Umbilical cord (tissue), 2 donors: ENCODE results near the gene NOS3. TPM values are rescaled to one million over a fixed set of nuclear protein-coding genes. Genes with fewer than 3 reads are reported as not detected.

ENCODE experiments used
- DNase-seq: peaks from one replicate; pipeline ENCODE4 v3.0.0-alpha.2; 2015; ENCODE audit warnings: low spot score
- total RNA-seq: library from RNA; depleted of rRNA; stranded (reverse); fragments of >200 nt; gene quantifications from one replicate; pipeline ENCODE4 v1.2.3, GENCODE V29; 2014; ENCODE audit warnings: low replicate concordance; ENCODE audit not compliant: insufficient read depth

NOS3 gene
- 4.6 TPM for total RNA-seq

DNA sequence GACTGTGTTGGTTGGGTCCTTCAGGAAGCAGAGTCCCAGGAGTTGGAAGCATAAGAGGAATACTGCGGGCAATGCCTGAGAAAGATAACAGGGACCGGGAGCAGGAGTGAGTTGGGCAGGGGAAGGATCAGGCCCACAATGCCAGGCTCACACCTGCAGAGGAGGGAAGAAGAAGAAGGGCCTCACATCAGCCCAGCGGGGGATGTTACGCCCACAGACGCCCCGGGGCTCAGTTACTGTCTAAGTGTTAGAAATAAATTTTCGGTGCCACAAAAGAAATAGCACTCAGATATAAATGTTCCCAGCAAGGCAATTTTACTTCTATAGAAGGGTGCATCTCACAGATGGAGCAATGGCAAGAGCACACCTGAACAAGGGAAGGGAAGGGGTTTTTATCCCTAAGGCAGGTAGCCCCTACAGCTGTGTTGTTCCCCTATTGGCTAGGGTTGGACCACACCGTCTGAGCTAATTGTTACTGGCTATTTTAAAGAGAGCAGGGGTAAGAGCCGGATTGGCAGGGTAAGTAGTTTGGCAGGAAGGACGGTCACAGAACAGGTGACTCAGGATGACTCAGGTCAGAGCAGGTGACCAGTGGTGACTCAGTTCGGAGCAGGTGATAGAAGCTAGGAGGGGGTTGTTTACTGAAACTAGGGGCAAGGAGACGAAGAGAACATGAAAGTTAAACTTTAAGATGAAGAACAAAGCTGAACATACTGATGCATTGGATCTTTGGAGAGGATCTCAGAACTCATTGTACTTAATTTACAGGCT lies at the start of gene NOS3:
NOS3 (plus strand) TSS at position 602 of the 771 bp plus-strand sequence. CDS start 2,787 bp downstream, outside the sequence.
- no peak for DNase-seq

DNA sequence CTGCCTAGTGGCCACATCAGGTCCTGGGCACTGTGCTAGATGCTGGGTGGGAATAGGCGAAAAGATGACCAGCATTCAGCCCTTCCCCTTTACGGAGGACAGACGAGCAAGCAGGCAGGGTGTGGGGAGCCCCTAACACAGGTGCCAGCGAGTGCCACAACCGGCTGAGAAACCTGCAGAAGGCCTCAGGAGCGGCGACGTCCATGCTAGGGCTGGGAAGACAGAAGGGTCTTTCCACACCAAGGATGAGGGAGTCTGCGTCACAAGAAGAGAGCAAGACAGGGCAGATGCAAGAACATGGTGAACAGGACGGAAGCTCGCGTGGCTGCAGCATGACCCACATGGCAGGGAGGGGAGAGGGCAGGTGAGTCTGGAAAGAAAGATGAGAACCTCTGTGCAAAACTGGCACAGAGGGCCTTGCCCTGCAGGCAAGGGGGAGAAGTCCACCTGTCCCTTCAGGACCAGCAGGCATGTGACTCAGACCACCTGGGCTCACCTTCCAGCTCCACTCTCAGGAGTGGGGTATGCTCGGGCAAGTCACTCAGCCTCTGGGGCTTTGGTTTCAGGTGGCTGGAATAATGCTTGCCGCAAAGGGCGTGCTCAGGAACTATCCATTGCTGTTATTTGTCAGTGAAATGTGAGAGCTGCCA lies 49.3 kb upstream of the NOS3 start:
- no peak for DNase-seq

DNA sequence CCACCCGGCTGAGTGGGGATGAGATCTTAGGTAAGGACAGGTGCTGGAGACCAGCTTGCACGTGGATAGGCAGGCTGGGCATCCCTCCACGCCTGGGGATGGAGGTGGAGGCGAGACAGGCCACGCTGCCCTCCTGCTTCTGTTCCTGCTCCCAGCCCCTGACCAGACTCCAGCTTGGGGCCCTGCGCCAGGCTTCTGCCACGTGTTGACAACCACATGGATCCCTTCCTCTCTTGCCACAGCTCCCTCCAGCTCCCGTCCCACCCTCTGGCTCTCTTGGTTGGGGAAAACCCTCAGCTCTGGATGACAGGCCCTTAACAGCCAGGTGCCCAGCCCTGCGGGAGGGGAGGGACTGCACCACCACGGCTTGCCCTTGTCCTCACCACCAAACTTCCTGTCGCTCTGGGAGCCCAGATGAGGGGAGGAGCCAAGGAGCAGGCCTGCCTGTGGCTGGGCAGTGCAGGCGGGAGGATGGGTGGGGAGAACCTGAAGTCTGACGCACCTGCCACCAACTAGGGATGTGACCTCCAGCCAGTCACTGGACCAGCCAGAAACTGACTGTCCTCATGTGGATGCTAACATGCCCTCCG lies 48.7 kb upstream of the NOS3 start:
- DNase-seq: peak; percentile 52

DNA sequence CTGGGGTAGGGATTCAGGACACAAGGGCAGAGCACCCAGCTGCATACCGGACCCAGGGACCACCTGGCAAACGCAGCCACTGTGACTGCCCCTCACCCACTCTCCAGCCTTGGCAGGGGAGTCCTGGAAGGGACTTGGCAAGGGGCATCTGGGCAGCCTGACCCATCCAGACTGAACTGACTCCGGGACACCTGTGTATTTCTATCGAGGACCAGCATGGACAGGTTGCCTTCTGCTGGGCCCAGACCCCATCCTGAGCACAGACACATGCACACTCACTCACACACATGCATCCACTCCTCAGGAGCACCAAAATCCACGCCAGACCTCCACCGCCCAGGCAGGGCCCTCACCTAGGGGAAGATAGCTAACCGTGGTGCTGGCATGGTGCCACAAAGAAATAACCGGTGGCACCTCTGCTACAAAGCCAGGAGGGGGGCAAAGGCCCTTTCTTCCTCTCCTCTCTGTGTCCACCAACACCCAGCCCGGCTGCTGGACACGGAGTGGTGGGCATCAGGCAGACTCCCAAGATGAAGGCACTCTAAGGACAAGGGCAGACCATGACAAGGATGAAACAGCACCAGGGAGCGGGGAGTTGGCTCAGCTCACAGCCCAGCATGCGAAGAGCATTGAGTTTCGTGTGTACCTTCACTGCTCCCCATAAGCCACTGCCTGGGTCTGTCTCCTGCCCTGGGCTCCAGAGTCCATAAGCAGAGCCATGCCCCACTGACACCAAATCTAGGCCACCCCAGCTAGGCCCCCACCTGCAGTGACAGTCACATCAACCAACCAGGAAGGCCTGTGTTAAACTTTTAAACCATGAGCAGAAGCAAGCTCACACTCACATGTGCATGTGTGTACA lies 48.0 kb upstream of the NOS3 start:
- no peak for DNase-seq

DNA sequence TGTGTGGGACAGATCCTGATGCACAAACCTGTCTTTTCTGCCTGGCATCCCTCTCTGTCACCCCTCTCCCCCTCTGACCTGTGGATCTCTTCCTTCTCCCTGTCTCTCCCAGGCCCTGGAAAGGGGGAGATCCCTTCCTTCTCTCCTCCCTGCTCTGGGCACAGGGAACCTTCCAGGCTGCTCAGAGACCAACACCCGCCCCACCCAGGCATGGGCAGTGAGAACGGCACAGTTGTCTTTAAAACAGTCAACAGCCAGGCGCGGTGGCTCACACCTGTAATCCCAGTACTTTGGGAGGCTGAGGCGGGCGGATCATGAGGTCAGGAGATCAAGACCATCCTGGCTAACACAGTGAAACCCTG lies 47.4 kb upstream of the NOS3 start:
- no peak for DNase-seq

DNA sequence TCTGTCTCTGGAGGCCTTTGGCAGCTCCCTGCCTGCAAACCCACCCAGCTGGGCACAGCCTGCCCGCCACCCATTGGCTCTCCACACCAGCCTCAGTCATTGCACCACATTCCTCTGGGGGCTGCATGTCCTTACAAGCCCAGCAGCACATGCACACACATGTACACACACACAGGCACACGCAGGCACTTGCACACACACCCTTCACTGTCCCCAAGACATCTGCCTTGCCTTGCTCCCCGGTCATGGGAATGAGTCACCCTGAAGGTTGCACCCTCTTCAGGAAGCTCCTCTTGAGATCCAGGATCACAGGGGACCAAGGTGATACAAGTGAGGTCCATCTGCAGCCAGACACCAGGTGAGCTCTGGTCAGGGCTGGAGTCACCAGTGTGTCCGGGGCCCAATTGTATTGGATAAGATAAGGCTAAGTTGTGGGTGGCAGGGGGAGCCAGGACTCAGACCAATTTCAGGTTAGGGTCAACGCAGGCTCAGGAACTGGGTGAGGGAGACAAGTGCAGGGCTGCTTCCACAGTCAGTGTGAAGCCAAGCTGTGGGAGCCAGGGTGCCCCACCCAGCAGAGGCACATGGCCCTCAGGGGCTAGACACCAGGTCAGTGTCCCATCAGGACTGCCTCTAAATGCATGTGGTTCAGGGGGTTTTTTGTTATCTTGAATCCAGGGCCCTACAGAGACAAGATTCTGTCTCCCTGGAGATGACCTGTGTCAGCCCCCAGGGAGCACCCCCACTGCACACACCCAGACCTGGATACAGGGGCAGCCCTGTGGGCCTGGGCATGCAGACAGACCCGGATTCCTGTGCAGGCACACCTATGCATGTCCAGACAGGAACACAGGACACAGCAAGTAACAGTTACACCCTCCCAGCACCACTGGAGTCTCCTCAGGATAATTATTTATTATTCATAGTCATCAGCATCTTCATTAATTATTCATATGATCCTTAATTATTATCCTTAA lies 46.5 kb upstream of the NOS3 start:
- peak; percentile 63 for DNase-seq

DNA sequence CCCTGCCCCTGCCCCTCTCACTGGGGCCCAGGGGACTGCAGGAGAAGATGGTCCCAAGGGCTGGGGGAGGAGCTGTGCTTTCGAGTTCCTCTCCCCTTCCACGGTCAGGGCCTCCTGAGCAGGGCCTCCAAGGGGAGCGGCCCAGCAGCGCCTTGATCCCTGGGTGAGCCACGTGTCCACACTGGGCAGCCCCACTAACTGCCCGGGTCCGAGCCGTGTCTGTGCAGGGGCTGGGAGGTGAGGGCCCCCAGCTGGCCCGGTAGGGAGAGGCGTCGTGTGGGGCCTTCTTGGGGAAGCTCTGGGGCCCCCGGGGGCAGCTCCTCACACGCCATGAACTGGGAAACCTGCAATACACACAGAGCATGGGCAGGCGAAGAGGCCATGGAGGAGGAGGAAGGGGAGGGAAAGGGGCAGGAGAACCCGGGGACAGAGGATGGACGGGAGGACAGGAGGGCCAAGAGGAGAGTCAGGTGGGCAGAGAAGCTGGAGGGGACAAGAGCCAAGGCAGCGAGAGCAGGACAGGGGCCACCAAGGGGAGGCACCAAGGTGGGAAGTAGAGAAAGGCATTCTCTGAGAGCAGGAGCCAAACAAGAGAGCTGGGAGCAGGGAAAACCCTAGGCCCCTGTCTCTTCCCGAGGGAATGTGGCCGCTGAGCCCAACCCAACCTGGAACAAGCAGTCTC lies 45.5 kb upstream of the NOS3 start:
- DNase-seq: peak; percentile 90

DNA sequence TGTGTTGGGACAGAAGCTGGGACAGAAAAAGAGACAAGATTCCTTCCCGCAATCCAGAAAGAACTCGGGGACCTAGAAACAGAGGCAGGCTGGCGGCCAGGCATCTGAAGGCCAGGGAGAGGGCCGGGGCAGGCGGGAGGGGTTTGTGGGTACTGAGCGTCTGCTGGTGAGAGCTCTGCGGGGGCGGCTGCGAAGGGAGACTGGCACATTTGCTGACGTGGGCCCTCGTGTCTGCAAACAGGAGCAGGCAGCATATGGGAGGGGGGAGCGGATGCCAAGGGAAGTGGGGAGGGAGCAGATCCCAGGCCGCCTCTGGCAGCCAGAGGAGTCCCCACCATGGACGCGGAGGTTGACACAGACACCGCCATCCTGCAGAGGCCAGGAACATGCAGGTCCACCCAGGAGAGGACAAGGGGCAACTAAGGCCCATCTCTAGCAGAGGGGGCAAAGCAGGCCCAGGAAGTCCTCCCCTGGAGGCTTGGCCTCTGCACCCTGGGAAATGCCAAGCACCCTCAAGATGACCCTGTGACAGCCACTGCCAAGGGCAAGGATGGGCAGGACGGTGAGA lies 44.9 kb upstream of the NOS3 start:
- peak; percentile 76 for DNase-seq

DNA sequence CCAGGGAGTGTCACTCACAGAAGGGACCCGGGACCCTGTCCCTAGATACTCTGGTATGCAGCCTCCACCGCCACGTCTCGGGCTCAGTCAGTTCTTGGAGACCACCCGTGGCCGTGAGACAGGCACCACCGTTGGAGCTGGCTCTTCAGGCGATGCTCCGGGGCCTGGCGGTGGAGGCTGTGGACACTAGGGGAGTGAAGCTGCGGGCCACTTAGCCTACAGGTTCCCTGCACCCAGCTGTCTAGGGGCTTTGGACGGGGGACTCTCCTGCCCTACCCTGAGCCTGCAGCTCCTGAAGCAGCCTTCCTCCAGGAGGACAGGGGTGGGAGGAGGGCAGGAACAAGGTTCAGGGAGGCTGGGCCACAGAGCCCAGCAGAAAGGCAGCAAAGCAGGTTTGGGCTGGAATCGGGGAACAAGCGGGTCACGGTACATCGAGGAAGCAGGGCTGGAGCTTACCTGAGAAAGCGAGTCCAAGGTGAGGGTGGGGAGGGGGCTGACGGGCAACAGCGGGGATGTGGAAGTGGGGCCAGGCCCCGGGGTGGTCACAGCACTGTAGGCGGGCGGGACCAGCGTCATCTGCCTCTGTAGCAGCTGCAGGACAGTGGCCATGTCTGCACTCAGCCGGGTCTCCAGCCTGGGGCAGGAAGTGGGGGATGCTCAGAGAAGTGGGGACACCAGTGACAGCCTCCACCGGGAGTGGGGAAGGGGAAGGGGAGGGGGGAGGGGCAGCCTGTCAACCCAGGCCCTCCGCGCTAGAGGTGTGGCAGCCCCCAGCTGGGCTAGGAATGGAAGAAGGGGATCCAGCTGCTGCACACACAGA lies 44.2 kb upstream of the NOS3 start:
- peak; percentile 18 for DNase-seq

DNA sequence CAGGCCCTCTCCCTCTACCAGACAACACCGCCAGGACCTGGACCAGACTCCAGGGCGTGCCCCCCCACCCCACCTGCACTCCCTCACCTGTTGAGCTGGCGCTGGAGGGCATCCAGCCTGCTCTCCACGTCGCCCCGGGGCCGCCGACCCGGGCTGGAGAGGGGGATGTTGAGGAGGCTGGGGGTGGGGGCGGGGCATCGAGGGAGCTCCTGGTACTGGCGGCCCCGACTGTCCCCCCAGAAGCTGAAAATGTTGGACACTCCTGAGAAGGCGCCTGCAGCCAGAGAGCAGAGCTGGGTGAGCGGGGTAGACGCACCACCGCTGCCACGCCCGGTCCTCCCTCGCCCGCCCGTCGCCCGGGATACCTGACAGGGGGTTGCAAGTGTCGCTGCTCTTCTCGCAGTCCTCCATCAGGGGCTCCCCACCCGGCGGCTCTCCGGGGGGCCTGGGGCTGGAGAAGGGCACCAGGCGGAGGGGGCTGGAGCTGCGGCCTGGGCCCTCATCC lies 43.5 kb upstream of the NOS3 start:
- DNase-seq: no peak

DNA sequence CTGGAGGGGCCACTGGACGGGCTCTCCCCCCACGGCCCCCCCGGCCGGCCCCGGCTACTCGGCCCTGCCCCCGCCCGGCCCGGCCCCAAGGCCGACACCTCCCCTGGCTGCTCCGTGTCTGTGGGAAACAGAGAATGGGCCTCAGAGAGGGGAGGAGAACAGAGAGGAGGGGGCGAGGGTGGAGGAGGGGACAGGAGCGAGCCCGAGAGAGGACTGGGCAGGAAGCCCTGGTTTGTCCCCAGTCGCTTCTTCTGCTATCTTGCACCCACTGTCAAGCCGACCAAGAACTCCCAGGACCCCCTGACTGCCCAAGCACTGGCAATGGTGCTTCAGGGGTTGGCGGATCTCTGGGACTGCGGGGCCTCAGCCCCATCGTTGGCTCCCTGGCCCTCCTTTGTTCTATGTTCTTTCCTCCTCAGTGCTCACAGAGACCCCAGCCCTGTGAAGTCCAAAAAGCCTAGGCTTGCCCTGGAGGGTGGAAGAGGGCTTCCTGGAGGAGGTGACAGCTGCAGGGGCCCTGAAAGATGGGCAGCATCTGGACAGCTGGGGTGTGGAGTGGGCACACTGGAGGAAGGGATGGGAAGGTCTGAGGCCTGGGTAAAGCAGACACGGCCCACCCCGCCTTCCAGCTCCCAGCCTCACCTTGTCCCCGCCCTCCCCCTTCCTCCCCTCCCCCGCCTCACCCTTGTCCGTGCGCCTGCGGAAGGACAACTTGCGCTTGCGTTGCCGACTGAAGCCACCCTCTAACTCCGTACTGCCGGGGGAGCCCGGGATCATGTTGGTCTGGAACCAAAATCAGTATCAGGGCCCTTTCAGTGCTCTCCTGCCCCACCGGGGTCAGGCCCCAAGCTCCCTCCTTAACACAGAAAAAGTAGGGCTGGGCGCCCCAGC lies 42.8 kb upstream of the NOS3 start:
- DNase-seq: peak; percentile 39

DNA sequence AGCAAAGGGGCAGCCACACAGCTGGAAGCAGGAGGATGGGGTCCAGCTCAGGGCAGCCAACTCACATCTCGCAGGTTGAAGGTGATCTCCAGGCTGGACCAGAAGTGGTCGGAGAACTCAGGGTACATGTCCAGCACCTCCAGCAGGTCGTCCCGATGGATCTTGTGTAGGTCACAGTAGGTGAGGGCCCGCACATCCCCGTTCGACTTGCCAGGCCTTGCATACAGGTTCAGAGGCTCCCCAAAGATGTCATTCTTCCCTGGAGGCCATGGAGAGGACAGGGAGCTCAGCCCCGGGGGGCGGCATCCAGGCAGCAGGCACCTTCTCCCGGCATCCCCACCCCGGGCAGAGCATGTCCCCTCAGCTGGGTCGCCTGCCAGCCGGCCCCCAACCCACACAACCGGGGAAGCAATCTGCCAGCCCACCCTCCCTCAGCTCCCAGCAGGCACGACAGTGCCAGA lies 42.0 kb upstream of the NOS3 start:
- DNase-seq: no peak

DNA sequence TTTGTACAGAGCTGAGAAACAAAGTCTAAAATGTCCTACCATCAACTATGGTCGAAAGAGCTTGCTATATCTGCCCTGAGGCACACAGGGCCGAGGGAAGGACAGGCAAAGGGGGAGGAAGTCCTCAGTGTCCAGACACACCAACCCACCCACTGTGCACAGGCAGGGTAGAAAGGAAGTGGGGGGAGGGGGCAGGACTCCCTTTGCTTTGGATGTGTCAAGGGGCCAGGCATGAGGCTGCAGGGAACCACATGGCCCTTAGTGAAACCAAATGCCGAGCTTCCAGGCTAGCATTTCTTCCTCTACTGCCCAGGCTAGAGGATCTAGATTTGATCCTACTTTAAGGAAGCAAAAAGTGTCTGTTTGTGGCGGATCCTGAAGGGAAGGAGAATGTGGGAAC lies 41.3 kb upstream of the NOS3 start:
- DNase-seq: peak; percentile 79

DNA sequence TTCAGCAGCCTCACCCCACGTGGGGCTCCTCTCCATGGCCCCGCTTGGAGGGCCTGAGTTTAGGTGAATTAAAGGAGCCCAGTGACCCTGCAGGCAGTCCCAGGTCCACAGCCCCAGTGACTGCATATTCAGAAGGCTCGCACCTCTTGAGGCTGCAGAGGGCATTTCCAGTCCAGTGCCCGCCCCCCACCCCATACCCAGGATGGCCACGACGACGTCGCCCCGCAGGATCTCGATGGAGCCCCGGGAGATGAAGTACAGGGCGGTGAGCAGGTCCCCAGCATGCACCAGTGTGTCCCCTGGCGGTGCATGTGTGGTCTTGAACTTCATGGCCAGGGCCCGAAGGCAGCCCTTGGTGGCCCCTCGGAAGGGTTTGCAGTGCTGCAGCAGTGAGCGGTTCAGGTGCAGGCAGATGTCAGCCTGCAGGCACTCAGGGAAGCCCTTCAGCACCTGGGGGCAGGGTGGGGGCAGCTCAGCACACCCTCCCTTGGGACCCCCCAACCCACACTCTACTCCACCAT lies 40.8 kb upstream of the NOS3 start:
- no peak for DNase-seq

DNA sequence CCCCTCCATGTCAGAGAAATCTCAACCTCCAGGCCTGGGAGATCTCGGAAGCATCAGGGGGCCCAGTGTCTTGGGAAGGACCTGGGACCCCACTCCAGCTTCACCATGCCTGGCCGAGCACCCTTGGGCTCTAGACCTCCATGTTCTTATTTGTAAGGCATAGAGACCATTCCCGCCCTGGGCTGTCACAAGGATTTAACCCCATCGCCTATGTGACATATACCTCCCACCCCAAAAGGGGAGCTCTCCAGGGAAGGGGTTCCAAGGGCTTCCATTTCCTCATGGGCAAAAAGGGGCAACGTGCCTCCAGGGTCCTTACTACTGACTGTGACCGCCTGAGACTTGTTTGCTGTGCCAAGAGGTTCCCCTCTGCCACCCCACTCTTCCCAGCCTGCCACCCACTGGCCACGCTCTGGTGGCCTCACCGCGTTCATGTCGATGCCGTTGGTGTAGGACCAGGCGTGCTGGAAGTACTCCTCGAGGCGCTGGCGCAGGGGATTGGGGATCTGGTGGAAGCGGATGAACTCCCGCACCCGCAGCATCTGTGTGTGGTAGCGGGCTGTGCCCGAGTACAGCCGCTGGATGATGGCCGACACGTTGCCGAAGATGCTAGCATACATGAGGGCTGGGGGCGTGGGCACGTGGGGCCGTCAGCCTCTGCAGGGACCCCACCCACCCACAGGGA lies 40.2 kb upstream of the NOS3 start:
- DNase-seq: no peak

DNA sequence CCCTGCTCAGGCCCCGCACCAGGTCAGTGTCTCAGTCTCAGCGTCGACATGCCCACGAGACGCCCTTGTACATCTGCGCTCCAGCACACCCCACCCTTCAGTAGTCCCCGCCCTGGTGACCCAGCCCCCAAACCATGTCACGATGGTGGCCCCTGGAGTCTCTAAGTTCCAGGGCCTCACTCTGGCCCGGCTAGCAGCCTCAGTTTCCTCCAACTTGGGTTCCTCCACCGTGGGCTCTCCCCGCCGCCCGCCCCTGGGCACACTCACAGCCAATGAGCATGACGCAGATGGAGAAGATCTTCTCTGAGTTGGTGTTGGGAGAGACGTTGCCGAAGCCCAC lies 39.7 kb upstream of the NOS3 start:
- no peak for DNase-seq

DNA sequence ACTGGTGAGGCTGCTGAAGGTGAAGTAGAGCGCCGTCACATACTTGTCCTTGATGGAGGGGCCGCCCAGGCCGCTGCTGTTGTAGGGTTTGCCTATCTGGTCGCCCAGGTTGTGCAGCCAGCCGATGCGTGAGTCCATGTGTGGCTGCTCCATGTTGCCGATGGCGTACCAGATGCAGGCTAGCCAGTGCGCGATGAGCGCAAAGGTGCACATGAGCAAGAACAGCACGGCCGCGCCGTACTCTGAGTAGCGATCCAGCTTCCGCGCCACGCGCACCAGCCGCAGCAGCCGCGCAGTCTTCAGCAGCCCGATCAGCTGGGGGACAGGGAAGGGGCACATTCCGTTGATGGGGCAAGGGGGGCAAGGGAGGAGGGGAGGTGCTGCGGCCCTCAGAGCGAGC lies 39.3 kb upstream of the NOS3 start:
- no peak for DNase-seq
